ENCODE results near the gene ELF4.

Gene ELF4

DNA sequence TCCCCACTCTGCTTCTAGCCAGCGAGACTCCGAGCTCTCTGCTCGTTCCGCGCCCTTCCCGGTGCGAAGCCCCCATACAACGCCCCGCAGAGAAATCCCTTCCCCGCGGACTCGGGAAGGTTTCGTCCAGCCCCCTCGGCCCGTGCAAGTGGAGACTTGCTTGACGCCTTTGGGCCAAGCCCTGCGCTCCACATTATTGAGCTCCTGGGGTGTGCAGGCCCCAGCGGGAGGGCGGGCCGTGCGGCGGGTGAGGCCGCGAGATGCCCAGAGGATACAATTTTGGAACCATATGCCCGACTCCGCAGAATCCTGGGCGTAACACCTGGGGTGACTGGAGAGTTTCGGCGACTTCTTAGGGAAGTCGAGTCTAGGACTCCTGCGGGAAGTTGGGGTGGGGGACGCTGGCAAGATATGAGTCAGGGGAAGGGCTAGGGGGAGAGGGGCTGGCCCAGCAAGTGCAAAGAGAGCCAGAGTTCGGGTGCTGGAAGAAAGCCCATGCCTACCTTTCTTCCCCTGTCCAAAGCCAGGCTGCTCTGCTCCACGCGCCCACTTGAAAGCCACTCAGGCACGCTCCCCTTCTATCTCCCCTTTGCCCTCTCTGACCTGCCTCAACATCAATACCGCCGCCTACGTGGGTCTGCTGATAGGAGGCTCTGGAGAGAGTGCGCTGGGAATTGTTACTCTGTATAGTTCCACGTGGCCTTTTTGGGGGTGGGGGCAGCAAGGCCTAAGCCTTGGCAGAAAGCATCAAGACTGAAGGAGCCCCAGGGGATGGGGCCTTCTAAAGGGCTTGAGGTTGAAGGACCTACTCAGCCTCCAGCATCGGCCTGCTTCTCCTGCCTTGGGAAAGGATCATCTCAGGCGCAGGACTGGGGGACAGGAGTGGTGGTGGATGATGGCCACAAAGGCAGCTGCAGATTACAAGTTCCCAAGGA is 1.2 kb upstream of the ELF4 start:
- DNase-seq, result no peak

DNA sequence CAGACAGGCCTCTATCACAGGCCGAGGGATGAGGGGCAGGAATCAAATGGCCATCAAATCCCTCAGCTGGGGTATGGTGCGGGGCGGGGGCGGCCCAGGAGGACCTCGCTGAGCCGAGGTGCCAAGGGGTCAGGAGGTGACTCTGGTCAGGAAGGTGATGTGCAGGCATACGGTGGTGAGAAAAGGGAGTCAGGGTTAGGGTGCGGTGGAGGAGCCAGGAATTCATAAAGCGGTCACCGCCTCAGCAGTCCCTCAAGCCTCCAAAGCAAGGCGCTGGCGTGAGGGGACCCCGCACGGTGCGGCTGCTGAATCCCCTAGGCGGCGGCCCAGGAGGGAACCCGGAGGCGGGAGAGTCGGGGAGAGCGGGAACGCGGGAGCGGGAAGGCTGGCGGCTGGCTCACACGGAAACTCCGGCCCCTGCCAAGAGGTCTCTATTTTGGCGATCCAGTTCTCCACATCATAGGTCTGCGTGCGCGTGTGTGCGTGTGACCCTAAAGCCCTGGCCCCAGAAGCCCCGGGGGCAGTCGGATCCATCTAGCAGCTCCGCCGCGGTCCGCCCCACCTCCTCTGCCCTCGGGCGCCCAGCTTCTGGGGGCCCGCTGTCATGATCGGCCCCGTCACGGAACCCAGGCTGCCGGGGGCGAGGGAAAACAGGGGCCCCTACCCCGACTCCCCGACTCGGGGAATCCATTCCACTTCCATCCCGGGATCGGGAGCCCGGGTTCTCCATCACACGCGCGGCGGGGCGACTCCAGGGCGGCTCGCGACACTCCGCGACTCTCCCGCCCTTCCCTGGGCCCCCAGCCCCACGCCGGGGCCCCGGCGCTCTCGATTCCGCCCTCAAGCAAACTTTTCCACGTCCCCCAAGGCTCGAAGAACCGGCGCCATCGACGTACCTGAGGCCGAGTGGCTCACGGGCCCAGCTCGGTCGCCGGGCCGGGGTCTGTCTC is 593 bp downstream of the ELF4 start:
- DNase-seq, result no peak

- DNase-seq, result peak; percentile 70
Measured at GRCh38 chrX:130108647-130109428, 1.5 kb downstream of the ELF4 start.

DNA sequence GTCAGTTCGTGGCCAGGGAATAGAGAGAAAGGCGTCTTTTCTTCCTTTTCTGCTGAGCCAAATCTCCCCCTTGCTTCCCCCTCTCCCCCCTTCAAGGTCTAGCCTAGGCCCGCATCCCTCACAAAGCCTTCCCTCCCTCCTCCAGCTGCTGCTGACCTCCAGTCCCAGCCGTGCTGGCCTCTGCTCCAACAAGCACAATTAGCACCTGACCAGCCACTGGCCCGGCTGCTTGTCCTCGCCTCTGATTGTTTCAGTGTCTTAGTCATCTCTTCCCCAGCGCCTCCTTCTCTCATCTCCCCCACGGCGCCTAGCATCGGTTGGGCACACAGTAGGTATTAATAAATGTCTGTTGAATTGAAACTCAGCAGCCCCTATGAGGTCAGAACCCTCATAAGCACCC is 4.2 kb downstream of the ELF4 start:
- no peak for DNase-seq

GRCh38 chrX:130105244-130105643 is 5.1 kb downstream of the ELF4 start:
- DNase-seq, result no peak

- DNase-seq, result no peak
Measured at GRCh38 chrX:130103605-130104004, 6.7 kb downstream of the ELF4 start.

DNA sequence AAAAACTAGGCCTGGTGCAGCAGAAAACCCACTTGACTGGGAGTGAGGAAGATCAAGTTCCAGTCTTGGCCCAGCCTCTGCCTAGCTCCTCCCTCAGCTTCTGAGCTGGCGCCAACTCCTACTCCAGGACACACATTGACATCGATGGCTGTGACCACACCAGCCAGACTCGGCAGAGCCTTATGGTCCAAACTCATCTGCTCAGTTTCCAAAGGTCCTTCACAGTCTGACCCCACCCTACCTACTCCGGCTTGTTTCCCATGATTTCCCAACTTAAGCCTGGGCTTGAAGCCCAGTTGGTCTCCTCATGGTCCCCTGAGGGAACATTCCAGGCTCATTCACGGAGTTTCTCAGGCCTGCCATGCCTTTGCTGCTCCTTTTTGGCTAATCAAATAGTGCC is 10.1 kb downstream of the ELF4 start:
- DNase-seq, result no peak

GRCh38 chrX:130098210-130098552 is 12.1 kb downstream of the ELF4 start:
- DNase-seq, result no peak

- peak; percentile 43 for DNase-seq
Measured at GRCh38 chrX:130097507-130098209, 12.6 kb downstream of the ELF4 start.

- DNase-seq, result no peak
Measured at GRCh38 chrX:130095249-130096030, 14.9 kb downstream of the ELF4 start.

- no peak for DNase-seq
Measured at GRCh38 chrX:130094696-130095095, 15.6 kb downstream of the ELF4 start.

DNA sequence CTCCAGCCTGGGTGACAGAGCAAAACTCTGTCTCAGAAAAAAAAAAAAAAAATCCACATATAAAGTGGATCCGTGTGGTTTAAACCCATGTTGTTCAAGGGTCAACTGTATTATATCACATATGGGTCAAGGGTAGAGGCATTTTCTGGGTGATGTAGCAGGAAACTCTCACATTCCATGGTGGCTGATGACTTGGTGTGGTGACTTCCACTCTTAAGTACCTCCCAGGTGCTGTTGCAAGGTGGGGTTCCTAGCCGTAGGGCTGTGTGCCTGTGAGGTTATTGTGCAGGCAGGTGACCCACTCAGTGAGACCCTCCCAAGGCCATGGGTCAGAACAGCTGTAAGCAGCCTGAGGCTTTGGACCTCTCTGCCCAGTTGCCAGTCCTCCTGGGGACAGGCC is 17.0 kb downstream of the ELF4 start:
- DNase-seq, result no peak

- DNase-seq, result peak; percentile 92
Measured at GRCh38 chrX:130091980-130092522, 18.2 kb downstream of the ELF4 start.

- no peak for DNase-seq
Measured at GRCh38 chrX:130090364-130090763, 19.9 kb downstream of the ELF4 start.

GRCh38 chrX:130086447-130087206 is 23.7 kb downstream of the ELF4 start:
- peak; percentile 75 for DNase-seq

GRCh38 chrX:130085551-130086446 is 24.5 kb downstream of the ELF4 start:
- no peak for DNase-seq

DNA sequence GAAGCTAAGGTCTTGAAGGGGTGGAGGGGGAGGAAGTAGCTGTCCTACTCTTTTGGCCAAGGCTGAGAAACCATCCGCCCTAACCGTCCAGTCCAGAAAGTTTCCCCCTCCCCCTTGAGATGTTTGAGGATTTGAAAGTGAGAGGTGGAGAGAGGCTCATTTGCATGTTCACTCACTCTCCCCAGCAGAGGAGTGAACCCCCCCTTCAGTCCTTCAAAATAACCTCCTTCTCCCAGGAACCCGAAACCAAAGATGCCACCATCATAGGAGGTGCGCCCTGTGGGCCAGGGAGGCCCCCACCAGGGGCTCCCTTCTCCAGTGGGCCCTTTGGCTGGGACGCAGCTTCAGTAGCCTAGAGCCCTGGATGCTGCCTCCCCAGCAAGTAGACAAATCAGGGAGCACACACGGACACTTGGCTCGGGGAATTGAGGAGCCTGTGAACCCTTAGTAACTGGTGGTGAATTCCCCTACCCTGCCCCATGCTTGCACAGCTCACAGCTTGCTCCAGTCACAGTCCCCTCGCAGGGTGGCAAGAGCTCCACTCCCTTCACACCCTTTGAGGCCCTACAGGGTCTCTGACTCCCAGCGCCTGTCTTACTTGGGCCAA is 25.6 kb downstream of the ELF4 start:
- DNase-seq, result no peak

DNA sequence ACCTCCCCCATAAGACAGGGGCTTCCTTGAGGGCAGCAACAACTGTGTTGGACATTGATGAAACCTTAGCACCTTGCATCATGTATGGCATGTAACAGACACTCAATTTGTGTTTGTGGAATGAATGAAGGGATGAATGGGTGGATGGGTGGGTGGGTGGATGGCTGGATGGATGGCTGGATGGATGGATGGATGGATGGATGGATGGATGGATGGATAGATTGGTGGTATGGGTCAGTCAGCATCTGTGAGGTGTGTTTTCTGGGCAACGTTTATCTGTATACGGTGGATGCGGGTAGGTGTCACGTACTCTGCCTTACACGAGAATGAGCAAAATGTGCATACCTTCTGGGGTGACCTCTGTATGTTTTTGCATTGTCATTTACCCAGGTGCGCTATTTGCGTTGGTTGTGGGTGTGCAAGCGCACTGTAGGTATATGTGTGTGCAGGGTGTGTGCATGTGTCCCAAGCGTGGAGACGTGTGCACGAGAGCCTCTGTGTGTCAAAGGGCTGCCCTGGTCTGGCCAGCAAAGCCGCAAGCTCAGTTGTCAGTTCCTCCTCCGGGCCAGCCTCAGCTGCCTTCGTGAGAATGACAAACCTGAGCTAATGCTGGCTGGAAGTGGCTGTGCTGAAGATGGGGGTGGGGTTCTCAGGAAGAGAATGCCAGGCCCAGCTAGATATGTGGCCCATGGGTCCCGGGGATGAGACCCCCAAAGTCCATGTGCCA is 26.5 kb downstream of the ELF4 start:
- DNase-seq, result peak; percentile 49

Data from CD4-positive, alpha-beta T cell treated with Interleukin-15 for 1 hour (primary cell).